GM12865 (cell line): Measurements from ENCODE around the gene TMEM184A.

ENCODE experiments used
- DNase-seq: peaks from one replicate; pipeline ENCODE4 v3.0.0; 2010; ENCODE audit warnings: low read depth
- H3K4me3 ChIP-seq: 2 replicates; pipeline ENCODE4 v1.5.1; 2011; ENCODE audit warnings: mild to moderate bottlenecking, low read depth, low read length, control low read depth
- TF ChIP-seq, protein P1 (sequence below): IDR thresholded peaks from 2 replicates; pipeline ENCODE4 v1.5.1; 2011; ENCODE audit warnings: low read length, control low read depth, low read depth, inconsistent platforms; ENCODE audit not compliant: insufficient read depth; ENCODE audit errors: missing control alignments

Gene TMEM184A

DNA sequence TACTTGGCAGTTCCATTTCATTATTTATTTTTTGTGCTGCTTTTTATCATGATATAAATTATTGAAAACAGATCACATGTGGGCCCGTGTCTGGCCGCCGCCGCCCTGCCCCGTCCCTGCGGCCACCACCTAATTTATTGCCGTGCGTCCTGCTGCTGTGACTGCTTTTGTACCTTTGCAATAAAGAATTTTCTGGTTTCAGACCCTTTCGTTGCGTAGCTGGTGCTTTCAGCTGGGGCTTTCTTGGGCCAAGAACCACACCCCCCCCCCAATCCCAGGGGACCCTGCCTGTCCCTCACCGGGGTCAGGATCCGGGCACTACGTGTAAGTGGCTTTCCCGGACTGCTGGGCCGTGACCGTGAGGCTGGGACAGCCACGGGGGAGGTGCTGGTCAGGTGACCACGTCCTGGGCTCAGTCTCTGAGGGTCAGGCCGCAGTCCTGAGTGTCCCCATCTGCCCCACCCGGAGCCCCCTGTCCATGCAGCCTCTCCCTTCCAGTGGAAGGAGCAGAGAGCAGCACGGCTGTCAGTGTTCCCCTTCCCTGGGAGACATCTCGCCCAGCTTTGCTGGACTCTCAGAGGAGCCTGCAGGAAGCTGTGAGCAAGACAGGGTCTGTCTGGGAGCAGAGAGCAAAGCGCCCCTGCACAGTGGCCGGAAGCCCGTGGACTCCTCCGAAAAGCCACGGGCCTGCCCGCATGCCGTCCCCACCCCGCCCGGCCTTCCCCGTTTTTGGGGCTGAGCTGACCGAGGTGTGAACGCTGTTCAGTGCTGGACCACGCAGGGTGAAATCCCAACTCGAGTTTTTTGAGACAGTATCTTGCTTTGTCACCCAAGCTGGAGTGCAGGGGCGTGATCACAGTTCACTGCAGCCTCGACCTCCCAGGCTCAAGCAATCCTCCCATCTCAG, 12.9 kb downstream of the TMEM184A start:
- TF ChIP-seq, protein P1, sequence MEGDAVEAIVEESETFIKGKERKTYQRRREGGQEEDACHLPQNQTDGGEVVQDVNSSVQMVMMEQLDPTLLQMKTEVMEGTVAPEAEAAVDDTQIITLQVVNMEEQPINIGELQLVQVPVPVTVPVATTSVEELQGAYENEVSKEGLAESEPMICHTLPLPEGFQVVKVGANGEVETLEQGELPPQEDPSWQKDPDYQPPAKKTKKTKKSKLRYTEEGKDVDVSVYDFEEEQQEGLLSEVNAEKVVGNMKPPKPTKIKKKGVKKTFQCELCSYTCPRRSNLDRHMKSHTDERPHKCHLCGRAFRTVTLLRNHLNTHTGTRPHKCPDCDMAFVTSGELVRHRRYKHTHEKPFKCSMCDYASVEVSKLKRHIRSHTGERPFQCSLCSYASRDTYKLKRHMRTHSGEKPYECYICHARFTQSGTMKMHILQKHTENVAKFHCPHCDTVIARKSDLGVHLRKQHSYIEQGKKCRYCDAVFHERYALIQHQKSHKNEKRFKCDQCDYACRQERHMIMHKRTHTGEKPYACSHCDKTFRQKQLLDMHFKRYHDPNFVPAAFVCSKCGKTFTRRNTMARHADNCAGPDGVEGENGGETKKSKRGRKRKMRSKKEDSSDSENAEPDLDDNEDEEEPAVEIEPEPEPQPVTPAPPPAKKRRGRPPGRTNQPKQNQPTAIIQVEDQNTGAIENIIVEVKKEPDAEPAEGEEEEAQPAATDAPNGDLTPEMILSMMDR = no peak
- DNase-seq = no peak
- no peak overlapping the region for H3K4me3 ChIP-seq

- no peak overlapping the region for H3K4me3 ChIP-seq
- DNase-seq = no peak
- TF ChIP-seq, protein P1 = no peak
Measured at GRCh38 chr7:1542329-1542728, 13.7 kb downstream of the TMEM184A start.

- H3K4me3 ChIP-seq = no peak overlapping the region
- DNase-seq = no peak
Measured at GRCh38 chr7:1541431-1542162, 14.4 kb downstream of the TMEM184A start.

DNA sequence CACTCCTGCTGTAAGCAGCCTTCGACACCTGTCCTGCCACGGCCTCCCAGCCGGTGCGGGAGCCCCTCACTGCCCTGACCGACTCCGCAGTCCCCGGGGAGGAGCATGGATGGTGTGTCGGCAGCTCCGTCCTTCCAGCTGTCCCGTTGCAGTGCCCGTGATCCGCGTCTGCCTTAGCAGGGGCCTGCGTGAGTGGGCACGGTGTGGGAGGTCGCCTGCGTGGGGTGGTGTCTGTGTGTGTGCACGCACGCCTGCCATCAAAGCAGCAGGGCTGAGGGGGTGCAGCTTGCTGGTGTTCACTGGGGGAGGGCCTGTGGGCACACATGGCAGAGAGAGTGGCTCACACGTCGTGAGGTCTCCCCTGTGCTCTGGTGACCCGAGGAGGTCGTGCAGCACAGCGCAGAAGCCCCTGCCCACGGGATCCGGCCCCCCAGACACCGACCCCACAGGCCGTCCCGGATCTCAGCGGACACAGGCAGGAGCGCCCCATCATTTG, 15.2 kb downstream of the TMEM184A start:
- DNase-seq = no peak
- H3K4me3 ChIP-seq = no peak overlapping the region
- TF ChIP-seq, protein P1 = no peak

More at GRCh38 chr7:1541431-1542162, 14.4 kb downstream of the TMEM184A start:
- TF ChIP-seq, protein P1 = no peak

DNA sequence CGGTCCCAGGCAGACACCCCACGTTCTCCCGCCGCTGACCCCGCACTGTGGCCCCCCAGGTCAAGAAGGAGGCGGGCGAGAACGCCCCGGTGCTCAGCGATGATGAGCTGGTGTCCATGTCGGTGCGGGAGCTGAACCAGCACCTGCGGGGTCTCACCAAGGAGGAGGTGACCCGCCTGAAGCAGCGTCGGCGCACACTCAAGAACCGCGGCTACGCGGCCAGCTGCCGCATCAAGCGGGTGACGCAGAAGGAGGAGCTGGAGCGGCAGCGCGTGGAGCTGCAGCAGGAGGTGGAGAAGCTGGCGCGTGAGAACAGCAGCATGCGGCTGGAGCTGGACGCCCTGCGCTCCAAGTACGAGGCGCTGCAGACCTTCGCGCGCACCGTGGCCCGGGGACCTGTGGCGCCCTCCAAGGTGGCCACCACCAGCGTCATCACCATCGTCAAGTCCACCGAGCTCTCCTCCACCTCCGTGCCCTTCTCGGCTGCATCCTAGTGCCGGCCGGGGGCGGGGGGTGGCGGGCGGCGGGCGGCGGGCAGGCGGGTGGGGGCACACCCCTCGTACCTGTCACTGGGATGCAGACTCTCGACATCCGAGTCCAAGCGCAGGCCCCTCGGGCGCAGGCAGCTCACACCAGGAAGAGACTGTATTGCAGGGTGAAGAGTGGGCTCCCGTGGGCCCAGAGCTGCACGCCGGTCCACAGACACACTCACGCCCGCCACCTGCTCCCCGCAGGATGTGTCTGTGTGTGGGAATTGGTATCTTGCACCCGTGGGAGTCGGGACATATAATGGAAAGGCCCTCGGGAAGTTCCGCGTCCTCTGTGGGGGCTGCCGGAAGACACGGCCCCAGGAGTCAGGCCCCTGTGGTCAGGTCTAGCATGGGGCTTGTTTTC, 15.9 kb downstream of the TMEM184A start:
- DNase-seq = no peak
- TF ChIP-seq, protein P1 = no peak
- no peak overlapping the region for H3K4me3 ChIP-seq

GRCh38 chr7:1539181-1539881, 16.7 kb downstream of the TMEM184A start:
- H3K4me3 ChIP-seq = no peak overlapping the region
- TF ChIP-seq, protein P1 = no peak
- no peak for DNase-seq
